Stimulated activated CD4-positive, alpha-beta T cell treated with anti-CD3 and anti-CD28 coated beads, TNF-alpha, amount 100 ng/mL, for 48 hours (primary cell): ENCODE data around the gene SMAD7.

ENCODE experiments used
- DNase-seq, 3 donors: peaks; one replicate each; pipeline ENCODE4 v3.0.0-alpha.2; 2020; ENCODE audit warnings: low read depth in 3 of 3

SMAD7 gene

DNA sequence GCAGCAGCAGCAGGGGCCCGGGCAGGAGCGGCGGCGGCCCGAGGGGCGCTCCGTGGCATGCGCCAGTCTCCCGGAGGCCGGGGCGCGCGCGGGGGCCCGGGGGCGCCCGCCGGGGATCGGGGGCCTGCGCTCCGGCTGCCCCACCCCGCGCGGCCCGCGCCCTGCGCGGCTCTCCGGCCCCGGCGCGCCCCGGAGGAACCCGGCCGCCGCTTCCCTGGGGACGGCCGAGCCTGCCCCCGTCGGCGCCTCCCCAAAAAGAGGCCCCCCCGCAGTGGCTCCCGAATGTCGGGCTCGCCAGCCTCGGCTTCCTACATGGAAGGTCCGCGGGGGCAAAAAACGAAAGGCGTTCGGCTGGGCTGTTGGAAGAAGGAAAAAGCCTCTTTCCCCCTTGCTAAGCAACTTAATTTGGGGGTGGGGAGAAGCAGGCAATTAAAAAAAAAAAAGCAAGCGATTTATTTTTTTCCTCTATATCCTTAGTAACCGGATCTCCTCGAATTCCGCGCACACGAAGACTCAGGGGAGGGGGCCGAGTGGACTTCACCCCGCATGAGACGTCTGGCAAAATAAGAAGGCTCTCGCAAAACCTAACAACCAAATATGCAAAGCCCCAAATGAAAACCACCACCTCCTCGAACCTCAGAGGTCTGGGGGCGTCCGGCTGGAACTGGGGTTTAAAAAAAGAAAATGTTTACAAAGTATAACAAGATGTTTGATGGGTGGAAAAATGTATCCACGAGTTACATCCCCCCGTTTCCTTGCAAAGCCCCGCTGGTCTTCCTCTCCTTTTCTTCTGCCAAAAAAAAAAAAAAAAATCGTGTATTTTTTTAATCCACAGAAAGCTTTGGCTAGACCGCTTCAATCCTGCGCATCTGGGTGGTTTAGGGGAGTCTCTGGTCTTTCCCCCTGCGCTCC is at the start of gene SMAD7:
Gene SMAD7 (minus strand): TSS at position 430 of the 912 bp plus-strand sequence. CDS start 541 bp downstream, outside the sequence.
- no peak for DNase-seq

- DNase-seq: no peak
Observed at GRCh38 chr18:48999569-48999968, 48.8 kb upstream of the SMAD7 start.

DNA sequence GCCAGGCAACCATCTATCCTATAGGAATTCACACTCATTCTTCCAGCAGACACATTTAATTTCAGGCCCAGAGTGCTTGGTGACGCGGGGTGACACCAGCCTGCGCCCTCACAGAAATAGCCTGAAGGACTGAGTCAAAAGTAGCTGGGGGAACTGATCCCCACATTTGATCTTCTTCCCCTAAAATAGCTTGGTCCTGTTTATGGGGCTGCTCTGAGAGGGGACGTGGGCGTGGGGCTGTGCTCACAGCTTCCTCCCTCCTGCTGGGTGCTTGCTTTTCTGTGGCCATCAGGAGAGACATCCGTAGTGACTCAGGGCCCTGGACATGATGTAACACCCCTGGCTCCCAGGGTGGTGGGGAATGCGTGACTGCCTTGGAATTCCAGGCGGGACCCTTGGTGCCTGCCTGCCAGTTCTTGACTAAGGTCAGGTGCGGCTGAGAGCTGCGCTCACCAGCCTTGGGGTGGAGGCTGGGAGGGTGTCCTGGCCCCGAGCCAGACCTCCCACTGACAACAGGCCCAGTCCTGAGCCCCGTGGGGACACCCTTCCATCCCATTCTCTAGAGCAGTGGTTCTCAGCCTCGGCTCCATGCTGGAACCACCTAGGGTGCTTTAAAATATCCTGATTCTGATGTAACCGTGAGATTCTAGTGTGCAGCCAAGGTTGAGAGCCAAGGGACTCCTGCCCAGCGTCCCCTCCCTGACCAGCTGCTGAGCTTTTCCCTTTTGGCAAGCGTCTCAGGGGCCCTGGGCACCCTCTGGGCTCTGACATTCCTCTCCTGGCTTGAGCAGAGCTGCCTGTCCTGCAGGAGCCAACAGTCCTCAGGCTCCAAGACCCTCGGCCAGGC is 47.4 kb upstream of the SMAD7 start:
- DNase-seq: no peak

- DNase-seq: no peak
Observed at GRCh38 chr18:48997681-48997984, 46.9 kb upstream of the SMAD7 start.

GRCh38 chr18:48996901-48997463 is 46.2 kb upstream of the SMAD7 start:
- DNase-seq: no peak

- no peak for DNase-seq
Observed at GRCh38 chr18:48996041-48996440, 45.3 kb upstream of the SMAD7 start.

GRCh38 chr18:48994926-48995835 is 44.4 kb upstream of the SMAD7 start:
- no peak for DNase-seq

- DNase-seq: no peak
Observed at GRCh38 chr18:48994044-48994651, 43.4 kb upstream of the SMAD7 start.

DNA sequence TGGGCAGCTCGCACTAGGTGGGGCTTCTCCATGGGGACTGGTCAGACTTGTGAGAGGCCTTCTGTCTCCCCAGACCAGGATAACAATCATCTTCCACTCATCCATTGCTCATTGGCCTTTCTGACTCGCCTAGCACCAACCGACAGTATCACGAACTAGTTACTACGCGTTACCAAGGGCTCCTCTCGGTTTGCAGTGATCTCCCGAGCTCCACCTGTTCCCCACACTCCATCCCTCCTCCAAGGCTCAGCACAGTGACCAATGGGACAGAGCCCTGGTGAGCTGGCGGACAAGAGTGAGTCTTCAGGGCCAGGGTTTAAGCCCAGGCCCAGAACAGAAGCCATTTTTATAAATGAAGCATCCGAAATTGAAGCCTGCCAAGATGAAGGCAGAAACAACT is 42.8 kb upstream of the SMAD7 start:
- no peak for DNase-seq

- DNase-seq: no peak
Observed at GRCh38 chr18:48992791-48993555, 42.2 kb upstream of the SMAD7 start.

- DNase-seq: no peak
Observed at GRCh38 chr18:48992133-48992532, 41.4 kb upstream of the SMAD7 start.

DNA sequence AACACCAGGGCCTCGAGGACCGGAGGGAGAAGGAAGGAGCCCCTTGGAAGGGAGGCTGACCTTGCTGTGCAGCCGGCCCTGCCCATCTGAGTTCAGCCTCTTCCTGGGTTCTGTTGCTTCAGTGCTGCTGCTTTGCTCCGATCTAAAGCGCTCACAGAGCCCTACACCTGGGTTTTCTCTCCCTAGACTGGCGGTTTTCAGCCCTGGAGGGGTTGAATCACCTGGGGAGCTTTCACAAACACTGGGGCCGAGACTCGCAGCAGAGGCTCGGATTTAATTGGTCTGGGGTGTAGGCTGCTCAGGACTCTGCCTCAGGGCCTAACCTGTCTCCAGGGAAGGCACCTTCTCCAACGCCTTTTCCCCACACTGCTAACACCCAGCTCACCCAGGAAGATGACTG is 40.9 kb upstream of the SMAD7 start:
- DNase-seq: no peak

GRCh38 chr18:48991319-48991660 is 40.5 kb upstream of the SMAD7 start:
- DNase-seq: no peak

DNA sequence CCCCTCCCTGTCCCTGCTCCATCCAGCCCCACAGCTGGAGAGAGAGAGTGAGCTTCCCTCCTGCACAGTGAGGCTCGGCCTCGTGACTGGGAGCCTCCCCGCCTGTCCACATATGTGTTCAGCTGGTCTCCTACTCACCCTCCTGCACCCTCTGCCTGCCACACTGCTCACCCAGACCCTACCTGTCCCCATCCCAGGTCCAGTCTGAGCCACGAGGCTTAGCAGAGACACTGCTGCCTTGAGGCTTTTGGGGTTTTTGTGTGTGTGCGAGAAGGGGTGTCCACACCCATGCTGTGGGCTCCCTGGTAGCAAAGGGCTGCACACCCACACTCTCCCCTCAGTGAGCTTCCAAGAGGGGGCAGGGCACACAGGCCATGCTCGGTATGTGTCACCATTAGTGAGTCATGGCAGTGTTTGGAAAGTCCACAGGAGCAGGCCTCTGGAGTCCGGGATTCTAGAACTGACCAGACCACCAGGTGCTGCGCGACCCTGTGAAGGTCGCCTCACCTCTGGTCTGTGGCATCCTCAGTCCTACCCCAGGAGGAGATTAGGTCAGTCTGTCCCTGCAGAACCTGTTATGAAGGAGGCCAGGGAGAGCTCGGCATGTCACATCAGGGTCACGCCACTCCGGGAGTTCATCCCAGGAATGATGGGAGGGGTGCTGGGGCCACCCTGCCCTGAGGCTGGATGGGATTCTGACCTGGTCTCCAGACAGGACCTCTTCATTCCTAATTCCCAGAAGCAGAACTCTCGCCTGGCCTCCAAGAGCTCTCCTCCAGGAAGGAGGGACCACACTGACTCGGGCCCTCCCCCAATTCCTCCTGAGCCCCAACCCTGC is 39.9 kb upstream of the SMAD7 start:
- DNase-seq: no peak

DNA sequence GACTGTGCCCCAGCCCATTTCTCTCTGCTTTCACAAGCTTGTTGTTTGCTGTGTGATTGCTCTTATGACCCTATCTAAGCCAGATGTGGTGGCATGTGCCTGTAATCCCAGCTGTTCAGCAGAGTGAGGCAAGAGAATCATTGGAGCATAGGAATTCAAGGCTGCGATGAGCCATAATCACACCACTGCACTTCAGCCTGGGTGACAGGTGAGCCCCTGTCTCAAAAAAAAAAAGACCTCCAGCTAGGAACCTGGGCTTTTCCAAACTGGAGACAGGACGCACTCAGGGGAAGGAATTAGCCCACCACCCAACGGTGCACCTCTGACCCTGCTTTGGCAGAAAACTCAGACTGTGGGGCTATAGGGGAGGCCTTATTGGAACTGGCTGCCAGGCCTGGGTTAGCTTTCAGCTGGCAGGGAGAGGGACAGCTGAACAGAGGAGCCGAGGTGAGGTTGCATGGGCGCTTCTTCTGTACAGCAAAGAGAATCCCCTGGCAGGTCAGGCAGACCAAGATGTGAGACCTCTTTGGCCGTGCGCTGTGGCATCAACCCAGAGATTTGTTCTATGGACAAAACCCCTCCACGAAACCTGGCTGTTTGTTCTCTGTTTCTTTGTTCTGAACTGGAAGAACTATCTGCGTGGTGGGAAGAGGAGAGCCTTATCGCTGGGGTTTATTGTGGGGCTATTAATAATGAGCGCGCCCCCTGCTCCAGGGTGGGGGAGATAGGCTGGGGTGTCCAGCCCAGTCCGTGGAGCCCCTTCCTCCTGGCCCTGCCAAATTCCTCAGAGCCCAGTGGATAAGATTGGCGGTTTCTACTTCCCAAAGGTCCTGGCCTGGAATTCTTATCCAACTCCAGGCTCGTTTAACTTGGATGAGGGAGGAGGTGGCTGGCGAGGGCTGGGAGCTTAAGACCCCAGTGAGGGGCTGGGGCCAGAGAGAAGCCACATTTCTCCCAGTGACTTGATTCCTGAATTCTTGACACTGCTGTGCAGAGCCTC is 38.8 kb upstream of the SMAD7 start:
- DNase-seq: no peak

- DNase-seq: no peak
Observed at GRCh38 chr18:48988508-48989303, 37.9 kb upstream of the SMAD7 start.

- DNase-seq: no peak
Observed at GRCh38 chr18:48987821-48988220, 37.1 kb upstream of the SMAD7 start.
